Ascending aorta (tissue), 2 donors: ENCODE results near the gene RFT1. TPM values are rescaled to one million over a fixed set of nuclear protein-coding genes. Genes with fewer than 3 reads are reported as not detected.

ENCODE experiments used
- DNase-seq, 2 donors: peaks; one replicate each; pipeline ENCODE4 v3.0.0-alpha.2; 2019; ENCODE audit warnings: low spot score in 2 of 2
- H3K27ac ChIP-seq, 2 donors: fragments of 200-600 bp; sonication (generic); one replicate each; pipeline ENCODE4 v1.5.1; 2016 to 2017; ENCODE audit warnings: mild to moderate bottlenecking in 1 of 2
- H3K27me3 ChIP-seq: fragments of 200-600 bp; sonication (generic); one replicate; pipeline ENCODE4 v1.5.1; 2017
- H3K36me3 ChIP-seq, 2 donors: fragments of 200-600 bp; sonication (generic); one replicate each; pipeline ENCODE4 v1.5.1; 2016
- H3K4me1 ChIP-seq, 2 donors: fragments of 200-600 bp; sonication (generic); one replicate each; pipeline ENCODE4 v1.5.1; 2016 to 2017; ENCODE audit warnings: mild to moderate bottlenecking in 1 of 2
- H3K4me3 ChIP-seq, 2 donors: fragments of 200-600 bp; sonication (generic); one replicate each; pipeline ENCODE4 v1.5.1; 2016 to 2017; ENCODE audit warnings: mild to moderate bottlenecking in 1 of 2
- H3K9me3 ChIP-seq, 2 donors: fragments of 200-600 bp; sonication (generic); one replicate each; pipeline ENCODE4 v1.5.1; 2016
- intact Hi-C: fragments of 100-400 bp; cut with DNase I; formaldehyde crosslinking; loops from one replicate; pipeline ENCODE4 v1.15.1; 2023
- total RNA-seq: library from RNA; depleted of rRNA; stranded (reverse); fragments of >200 nt; gene quantifications from one replicate; pipeline ENCODE4 v1.1.0, GENCODE V29; 2016
- TF ChIP-seq, protein P1 (sequence below), 3 experiments: fragments of 200-600 bp in 2 of 3; fragments of 450-650 bp in 1 of 3; sonication (generic) in 2 of 3; IDR thresholded peaks; one replicate each; pipeline ENCODE4 v1.5.1; 2016 to 2019; ENCODE audit warnings: antibody characterized with exemption in 3 of 3, mild to moderate bottlenecking in 1 of 3, moderate library complexity in 1 of 3

Gene RFT1
- total RNA-seq, 1 donor from 2014 or later = 12.1 TPM

DNA sequence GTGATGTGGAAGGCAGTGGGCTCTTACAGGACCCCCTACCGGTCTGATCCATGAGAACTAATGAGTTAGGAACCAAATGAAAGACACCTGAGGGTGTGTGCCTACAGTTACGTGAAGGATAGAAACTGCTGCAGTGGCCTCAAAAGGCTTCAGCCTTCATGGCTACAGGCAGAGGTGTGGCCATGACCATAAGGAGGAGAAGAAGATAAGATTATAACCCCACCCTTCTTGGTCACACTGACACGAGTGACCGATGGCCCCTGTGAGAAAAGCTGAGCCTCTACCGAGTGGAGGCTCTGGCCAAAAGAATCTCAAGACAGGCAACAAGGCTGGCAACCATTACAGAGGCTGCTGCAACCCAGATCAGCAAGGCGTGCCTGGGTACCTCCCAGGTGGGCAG, 6.3 kb downstream of the RFT1 start:
- no peak overlapping the region for H3K27ac ChIP-seq
- H3K4me1 ChIP-seq = no peaks in the 10 kb centered on the region
- H3K36me3 ChIP-seq = peaks cover 57 to 67% of the 10 kb centered on the region in 2 donors
- TF ChIP-seq, protein P1, sequence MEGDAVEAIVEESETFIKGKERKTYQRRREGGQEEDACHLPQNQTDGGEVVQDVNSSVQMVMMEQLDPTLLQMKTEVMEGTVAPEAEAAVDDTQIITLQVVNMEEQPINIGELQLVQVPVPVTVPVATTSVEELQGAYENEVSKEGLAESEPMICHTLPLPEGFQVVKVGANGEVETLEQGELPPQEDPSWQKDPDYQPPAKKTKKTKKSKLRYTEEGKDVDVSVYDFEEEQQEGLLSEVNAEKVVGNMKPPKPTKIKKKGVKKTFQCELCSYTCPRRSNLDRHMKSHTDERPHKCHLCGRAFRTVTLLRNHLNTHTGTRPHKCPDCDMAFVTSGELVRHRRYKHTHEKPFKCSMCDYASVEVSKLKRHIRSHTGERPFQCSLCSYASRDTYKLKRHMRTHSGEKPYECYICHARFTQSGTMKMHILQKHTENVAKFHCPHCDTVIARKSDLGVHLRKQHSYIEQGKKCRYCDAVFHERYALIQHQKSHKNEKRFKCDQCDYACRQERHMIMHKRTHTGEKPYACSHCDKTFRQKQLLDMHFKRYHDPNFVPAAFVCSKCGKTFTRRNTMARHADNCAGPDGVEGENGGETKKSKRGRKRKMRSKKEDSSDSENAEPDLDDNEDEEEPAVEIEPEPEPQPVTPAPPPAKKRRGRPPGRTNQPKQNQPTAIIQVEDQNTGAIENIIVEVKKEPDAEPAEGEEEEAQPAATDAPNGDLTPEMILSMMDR (IDR thresholded peaks at IDR 0.05) = no peak
- no peaks in the 10 kb centered on the region for H3K27me3 ChIP-seq
- no peak for DNase-seq
- H3K4me3 ChIP-seq = no peak overlapping the region
- H3K9me3 ChIP-seq = no peaks in the 10 kb centered on the region
- intact Hi-C loops = no loop called here

DNA sequence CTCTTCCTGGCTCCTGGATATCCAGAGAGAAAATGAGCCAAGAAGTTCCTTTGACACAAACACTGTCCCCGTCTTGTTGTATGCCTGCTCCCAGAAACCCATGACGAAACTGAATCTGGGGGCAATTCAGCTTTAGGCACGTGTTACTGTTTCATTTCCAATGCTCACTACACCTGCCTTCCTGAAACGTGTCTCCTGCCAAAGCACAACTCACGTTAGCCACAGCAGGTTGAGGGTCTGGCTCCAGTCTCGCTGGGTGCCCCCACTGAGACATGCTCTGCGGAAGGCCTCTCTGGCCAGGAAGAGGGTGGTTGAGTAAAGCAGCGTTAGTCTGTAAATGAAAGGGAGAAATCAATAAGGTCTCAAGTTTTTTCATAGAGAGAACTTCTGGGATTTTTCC, 6.7 kb downstream of the RFT1 start:
- H3K27ac ChIP-seq = no peak overlapping the region
- DNase-seq = no peak
- intact Hi-C loops = no loop called here
- H3K36me3 ChIP-seq = peaks cover 61 to 72% of the 10 kb centered on the region in 2 donors
- H3K27me3 ChIP-seq = no peaks in the 10 kb centered on the region
- TF ChIP-seq, protein P1 (IDR thresholded peaks at IDR 0.05) = no peak
- no peaks in the 10 kb centered on the region for H3K9me3 ChIP-seq
- no peak overlapping the region for H3K4me3 ChIP-seq
- H3K4me1 ChIP-seq = no peaks in the 10 kb centered on the region

DNA sequence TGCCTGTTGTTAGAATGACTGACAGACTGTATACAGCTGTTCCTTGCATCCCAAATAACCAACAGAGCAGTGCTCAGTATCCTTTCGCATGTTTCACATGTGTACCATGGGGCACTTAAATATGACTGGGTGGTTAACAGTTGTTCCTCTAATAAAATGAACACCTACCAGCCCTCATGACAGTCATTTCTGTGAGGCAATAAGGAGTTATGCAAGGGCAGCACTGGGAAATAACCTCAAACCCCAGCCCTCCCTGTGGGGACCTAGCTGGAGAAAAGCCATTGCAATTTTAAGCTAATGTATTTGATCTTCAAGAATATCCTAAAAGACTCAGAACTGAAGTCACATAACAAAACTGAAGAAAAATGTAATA, 7.3 kb downstream of the RFT1 start:
- Histone ChIP-seq H3K27ac (no peak overlapping the region), H3K27me3 (no peaks in the 10 kb centered on the region), H3K4me1 (no peaks in the 10 kb centered on the region), H3K9me3 (no peaks in the 10 kb centered on the region), H3K4me3 (no peak overlapping the region), H3K36me3 (peaks cover 64 to 78% of the 10 kb centered on the region in 2 donors)
- DNase-seq = no peak
- TF ChIP-seq, protein P1 (IDR thresholded peaks at IDR 0.05) = no peak
- intact Hi-C loops = no loop called here

DNA sequence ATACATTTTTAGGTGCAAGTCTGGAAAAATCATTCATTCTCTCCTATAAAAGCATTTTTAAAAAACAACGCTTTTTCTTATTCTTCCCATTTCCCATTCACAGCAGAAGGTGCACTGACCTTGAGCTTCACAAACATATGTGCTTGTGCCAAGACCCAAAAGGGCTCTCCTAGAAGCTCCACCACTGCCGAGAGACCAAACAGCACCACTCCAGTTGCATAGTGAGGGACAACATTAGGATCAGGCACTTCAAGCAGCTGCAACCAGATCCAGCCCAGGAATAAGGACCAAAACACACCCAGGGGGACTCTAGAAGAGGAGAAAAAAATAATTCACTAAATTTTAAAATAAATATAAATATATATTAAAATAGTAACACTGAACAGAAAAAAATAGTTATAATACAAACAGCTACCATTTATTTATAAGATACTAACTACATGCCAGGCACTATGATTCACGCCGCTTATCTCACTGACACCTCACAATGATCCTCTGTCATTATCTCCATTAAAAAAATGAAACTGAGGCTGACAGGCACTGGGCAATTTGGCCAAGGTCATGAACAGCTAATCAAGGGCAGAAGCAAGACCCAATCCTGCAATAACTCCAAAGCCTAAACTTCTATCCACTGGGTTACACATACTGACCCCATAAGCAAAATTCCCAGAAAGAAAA, 7.8 kb downstream of the RFT1 start:
- Histone ChIP-seq H3K4me1 (no peaks in the 10 kb centered on the region), H3K9me3 (no peaks in the 10 kb centered on the region), H3K27ac (no peak overlapping the region), H3K4me3 (no peak overlapping the region), H3K36me3 (peaks cover 69 to 83% of the 10 kb centered on the region in 2 donors), H3K27me3 (no peaks in the 10 kb centered on the region)
- intact Hi-C loops = no loop called here
- TF ChIP-seq, protein P1 (IDR thresholded peaks at IDR 0.05) = no peak
- DNase-seq = no peak

DNA sequence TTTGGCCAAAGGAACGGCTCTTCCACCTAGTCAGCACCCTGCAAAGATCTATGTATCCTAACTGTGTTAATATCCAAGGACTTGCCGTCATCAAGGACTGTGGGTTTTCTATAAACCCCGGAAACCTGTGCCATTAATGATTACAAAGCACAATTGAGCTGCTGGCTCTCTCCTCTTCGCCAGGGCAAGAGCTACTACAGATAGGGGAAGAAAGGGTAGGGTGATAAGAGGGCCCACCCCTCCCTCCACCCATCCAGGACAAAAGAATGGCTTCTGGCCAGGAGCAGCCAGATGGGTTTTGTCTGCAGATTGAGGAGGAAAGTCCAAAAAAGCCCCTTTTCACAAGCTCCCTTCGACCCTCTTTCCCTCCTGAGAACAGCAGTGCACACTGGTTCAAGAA, 9.9 kb downstream of the RFT1 start:
- TF ChIP-seq, protein P1 (IDR thresholded peaks at IDR 0.05) = no peak
- Histone ChIP-seq H3K36me3 (peaks cover 74 to 97% of the 10 kb centered on the region in 2 donors), H3K4me1 (no peaks in the 10 kb centered on the region), H3K27ac (no peak overlapping the region), H3K9me3 (no peaks in the 10 kb centered on the region), H3K4me3 (no peak overlapping the region), H3K27me3 (no peaks in the 10 kb centered on the region)
- intact Hi-C loops = no loop called here
- no peak for DNase-seq
